ENCODE results near the gene CDC42BPG.

GRCh38 chr11:64802370-64803157 lies 41.9 kb downstream of the CDC42BPG start:
- TF ChIP-seq THRA (IDR thresholded peaks at IDR 0.05) (no peak), ZBTB5 (IDR thresholded peaks at IDR 0.05) (no peak), CTCF (IDR thresholded peaks at IDR 0.05 in 2 of 3, conservative IDR thresholded peaks at IDR 0.05 in 1 of 3; ENCODE audit: insufficient read depth in 2 of 3, low read depth in 1 of 3, low read length in 3 of 3) (no peak), PREB (CRISPR knock-in tag; IDR thresholded peaks at IDR 0.05) (no peak), PHF8 (IDR thresholded peaks at IDR 0.05; ENCODE audit: borderline replicate concordance, low read length) (peak; percentile 59; the same call in 1 of the 2 replicates), E2F6 (IDR thresholded peaks at IDR 0.05; ENCODE audit: borderline replicate concordance in 1 of 2, extremely low read depth in 1 of 2, insufficient read depth in 1 of 2, insufficient read length in 1 of 2, low read depth in 1 of 2, low read length in 1 of 2, poor library complexity in 1 of 2, severe bottlenecking in 1 of 2) (peak in 1 of 2 experiments; percentile 85), ZBTB34 (CRISPR knock-in tag; IDR thresholded peaks at IDR 0.05) (no peak), CHD2 (IDR thresholded peaks at IDR 0.05; ENCODE audit: low read depth, low read length) (no peak), ZBTB17 (CRISPR knock-in tag; IDR thresholded peaks at IDR 0.05) (no peak), TCF7L2 (IDR thresholded peaks at IDR 0.05; ENCODE audit: low read depth, low read length) (no peak)

All from K562 (cell line).